Measurements from ENCODE around the gene CNTNAP2. TPM values are rescaled to one million over a fixed set of nuclear protein-coding genes. Genes with fewer than 3 reads are reported as not detected.
"Not testable (repeated sequence)": the region's sequence is repeated elsewhere in the genome, so short reads cannot be mapped to it uniquely, and the experiment has no call there.

The CNTNAP2 gene
- total RNA-seq, 1 donor from 2014 or later = not detected

DNA sequence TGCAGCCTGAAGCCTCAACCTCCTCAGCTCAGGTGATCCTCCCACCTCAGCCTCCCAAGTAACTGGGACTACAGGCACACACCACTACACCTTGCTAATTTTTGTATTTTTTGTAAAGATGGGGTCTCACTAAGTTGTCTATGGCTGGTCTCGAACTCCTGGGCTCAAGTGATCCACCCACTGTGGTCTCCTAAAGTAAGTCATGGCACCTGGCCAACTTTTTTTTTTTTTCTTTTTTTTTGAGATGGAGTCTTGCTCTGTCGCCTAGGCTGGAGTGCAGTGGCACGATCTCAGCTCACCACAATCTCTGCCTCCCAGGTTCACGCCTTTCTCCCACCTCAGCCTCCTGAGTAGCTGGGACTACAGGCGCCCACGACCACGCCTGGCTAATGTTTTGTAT is 2182.2 kb downstream of the CNTNAP2 start:
- H3K4me1 Mint-ChIP-seq (ENCODE audit: low read depth); H3K27ac Mint-ChIP-seq; H3K36me3 Mint-ChIP-seq (ENCODE audit: low read depth); H3K9me3 Mint-ChIP-seq; H3K27me3 Mint-ChIP-seq (ENCODE audit: insufficient read depth); DNase-seq (ENCODE audit: low spot score); H3K4me3 Mint-ChIP-seq; intact Hi-C loops (cut with micrococcal nuclease): not testable (repeated sequence)

DNA sequence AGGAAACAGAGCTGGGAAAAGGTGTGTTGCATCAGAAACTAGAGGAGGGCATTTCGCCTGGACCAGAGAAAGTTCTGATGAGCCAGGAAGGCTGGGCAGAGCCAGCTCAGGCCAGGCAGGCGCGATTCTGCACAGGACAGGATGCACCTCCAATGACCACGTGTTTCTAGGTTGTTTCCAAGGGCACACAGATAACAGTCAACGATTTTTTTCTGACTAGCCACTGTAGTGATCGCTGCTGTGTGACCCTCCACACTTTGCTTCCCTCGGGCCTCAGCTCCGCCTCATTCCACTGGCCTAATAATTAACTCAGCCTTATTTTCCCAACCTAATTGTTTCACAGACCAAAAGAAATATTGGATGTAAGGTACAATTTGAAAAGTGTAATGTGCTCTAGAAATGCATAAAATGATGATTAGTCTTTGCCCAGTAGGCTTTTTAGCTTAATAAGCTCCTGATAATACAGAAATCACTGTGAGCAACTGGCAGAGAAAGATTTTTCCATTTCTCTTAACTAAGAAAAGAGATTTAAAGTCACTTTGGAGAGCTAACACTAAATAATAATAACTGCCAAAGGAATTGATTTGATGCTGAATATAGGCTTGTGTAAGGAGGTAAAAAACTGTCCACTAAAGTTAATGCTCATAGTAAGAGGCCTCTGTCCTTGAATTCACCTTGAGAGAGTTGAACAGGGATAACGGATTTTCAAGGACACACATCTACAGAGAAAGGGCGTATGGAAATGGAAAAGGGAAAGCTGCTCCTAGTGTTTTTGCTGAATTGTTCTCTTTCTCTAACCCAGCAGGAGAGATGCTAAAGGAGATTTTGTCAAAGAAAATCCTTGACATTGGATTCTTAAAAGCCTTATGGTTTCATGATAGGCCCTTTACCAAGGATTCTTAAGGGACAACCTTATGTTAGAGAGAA is 2183.0 kb downstream of the CNTNAP2 start:
- DNase-seq (ENCODE audit: low spot score) = no peak
- H3K4me1 Mint-ChIP-seq (ENCODE audit: low read depth) = peaks cover 5% of the 10 kb centered on the region
- H3K27me3 Mint-ChIP-seq (ENCODE audit: insufficient read depth) = no peaks in the 10 kb centered on the region
- H3K9me3 Mint-ChIP-seq = no peaks in the 10 kb centered on the region
- intact Hi-C loops (cut with micrococcal nuclease) = no loop called here
- H3K4me3 Mint-ChIP-seq = no peak overlapping the region
- no peak overlapping the region for H3K27ac Mint-ChIP-seq
- no peaks in the 10 kb centered on the region for H3K36me3 Mint-ChIP-seq (ENCODE audit: low read depth)

- H3K27me3 Mint-ChIP-seq (ENCODE audit: insufficient read depth); H3K36me3 Mint-ChIP-seq (ENCODE audit: low read depth); H3K4me1 Mint-ChIP-seq (ENCODE audit: low read depth); H3K4me3 Mint-ChIP-seq; H3K9me3 Mint-ChIP-seq; H3K27ac Mint-ChIP-seq; intact Hi-C loops (cut with micrococcal nuclease); DNase-seq (ENCODE audit: low spot score): not testable (repeated sequence)
Measured at GRCh38 chr7:148302436-148302835, 2185.8 kb downstream of the CNTNAP2 start.

- H3K27me3 Mint-ChIP-seq (ENCODE audit: insufficient read depth) = peaks cover 2% of the 10 kb centered on the region
- intact Hi-C loops (cut with micrococcal nuclease) = no loop called here
- H3K9me3 Mint-ChIP-seq = no peaks in the 10 kb centered on the region
- peaks cover 5% of the 10 kb centered on the region for H3K4me1 Mint-ChIP-seq (ENCODE audit: low read depth)
- no peaks in the 10 kb centered on the region for H3K36me3 Mint-ChIP-seq (ENCODE audit: low read depth)
- DNase-seq (ENCODE audit: low spot score) = no peak
- H3K4me3 Mint-ChIP-seq = no peak overlapping the region
- H3K27ac Mint-ChIP-seq = no peak overlapping the region
Measured at GRCh38 chr7:148303295-148304082, 2186.9 kb downstream of the CNTNAP2 start.

DNA sequence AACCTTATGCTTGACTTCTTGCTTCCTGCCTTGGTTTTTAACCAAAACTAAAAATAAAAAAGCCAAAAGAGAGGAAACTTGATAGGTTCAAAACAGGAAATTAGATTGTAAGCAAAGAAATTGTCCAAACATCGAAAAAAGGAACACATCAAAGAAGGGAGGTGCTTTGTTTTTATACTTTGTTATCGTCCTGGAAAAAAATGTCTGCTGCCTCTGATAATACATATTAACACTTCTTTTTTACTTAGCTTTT is 2187.4 kb downstream of the CNTNAP2 start:
- no peak for DNase-seq (ENCODE audit: low spot score)
- Mint-ChIP-seq H3K36me3 (ENCODE audit: low read depth) (no peaks in the 10 kb centered on the region), H3K9me3 (no peaks in the 10 kb centered on the region), H3K27ac (no peak overlapping the region), H3K4me3 (no peak overlapping the region), H3K4me1 (ENCODE audit: low read depth) (peaks cover 5% of the 10 kb centered on the region), H3K27me3 (ENCODE audit: insufficient read depth) (peaks cover 2% of the 10 kb centered on the region)
- intact Hi-C loops (cut with micrococcal nuclease) = no loop called here

- Mint-ChIP-seq H3K4me1 (ENCODE audit: low read depth) (peaks cover 5% of the 10 kb centered on the region), H3K9me3 (no peaks in the 10 kb centered on the region), H3K27ac (no peak overlapping the region), H3K27me3 (ENCODE audit: insufficient read depth) (peaks cover 2% of the 10 kb centered on the region), H3K4me3 (no peak overlapping the region), H3K36me3 (ENCODE audit: low read depth) (no peaks in the 10 kb centered on the region)
- DNase-seq (ENCODE audit: low spot score) = no peak
- intact Hi-C loops (cut with micrococcal nuclease) = no loop called here
Measured at GRCh38 chr7:148304456-148304855, 2187.9 kb downstream of the CNTNAP2 start.

GRCh38 chr7:148306759-148307158 is 2190.2 kb downstream of the CNTNAP2 start:
- DNase-seq (ENCODE audit: low spot score) = no peak
- H3K36me3 Mint-ChIP-seq (ENCODE audit: low read depth) = no peaks in the 10 kb centered on the region
- H3K4me1 Mint-ChIP-seq (ENCODE audit: low read depth) = peaks cover 5% of the 10 kb centered on the region
- intact Hi-C loops (cut with micrococcal nuclease) = no loop called here
- no peaks in the 10 kb centered on the region for H3K9me3 Mint-ChIP-seq
- peaks cover 2% of the 10 kb centered on the region for H3K27me3 Mint-ChIP-seq (ENCODE audit: insufficient read depth)
- H3K27ac Mint-ChIP-seq = no peak overlapping the region
- H3K4me3 Mint-ChIP-seq = no peak overlapping the region

DNA sequence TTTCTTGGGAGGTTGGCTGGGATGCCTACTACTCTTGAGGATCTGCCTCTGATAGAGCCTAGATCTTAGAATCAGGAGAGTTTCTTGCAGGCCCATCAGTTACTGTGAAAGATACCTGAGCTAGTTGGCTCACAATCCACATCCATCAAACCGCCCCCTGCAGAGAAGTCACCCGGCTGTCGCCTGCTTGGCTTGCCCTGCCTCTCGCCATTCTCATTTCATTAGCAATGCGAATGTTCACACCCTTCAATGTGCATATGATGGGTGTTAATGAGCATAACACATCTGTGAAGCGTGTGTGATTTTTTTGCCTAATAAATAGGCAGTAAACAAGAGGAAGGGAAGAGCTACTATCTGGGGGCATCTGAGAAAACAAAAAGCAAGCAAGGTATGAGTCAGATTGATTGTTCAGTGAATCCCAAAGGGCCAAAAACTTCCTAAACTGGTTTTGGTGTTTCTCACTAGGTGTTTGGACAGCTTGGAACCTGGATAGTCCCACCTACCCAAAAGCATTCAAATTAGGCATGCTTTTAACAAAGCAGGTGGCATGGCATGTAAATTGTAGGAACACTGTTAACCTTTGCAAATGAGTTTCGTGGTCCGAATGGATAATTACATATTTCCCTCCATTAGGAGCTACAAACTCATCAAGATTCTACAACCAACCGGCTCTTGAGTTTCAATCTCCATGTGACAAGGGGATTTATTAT is 2201.7 kb downstream of the CNTNAP2 start:
- no peaks in the 10 kb centered on the region for H3K9me3 Mint-ChIP-seq
- H3K27ac Mint-ChIP-seq = no peak overlapping the region
- DNase-seq (ENCODE audit: low spot score) = no peak
- no peaks in the 10 kb centered on the region for H3K27me3 Mint-ChIP-seq (ENCODE audit: insufficient read depth)
- intact Hi-C loops (cut with micrococcal nuclease) = no loop called here
- no peaks in the 10 kb centered on the region for H3K4me1 Mint-ChIP-seq (ENCODE audit: low read depth)
- H3K4me3 Mint-ChIP-seq = no peak overlapping the region
- no peaks in the 10 kb centered on the region for H3K36me3 Mint-ChIP-seq (ENCODE audit: low read depth)

DNA sequence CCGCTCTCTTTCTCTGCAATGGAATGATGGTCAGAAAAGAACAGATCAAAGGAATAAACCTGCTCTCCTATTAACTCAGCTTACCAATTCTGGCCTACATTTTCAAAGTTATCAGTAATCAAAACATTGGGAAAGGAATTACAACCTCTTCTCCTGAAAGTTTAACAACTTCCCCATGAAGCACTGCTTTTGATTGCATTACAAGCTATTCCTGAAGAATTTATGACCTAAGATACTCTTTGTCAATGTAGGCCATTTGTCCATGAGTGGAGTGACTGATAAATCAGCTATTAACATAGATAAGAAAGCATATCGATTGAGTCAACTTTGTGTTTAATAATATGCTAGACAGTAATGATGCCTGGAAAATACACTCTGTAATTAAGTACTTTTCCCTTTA is 2202.2 kb downstream of the CNTNAP2 start:
- Mint-ChIP-seq H3K27ac (no peak overlapping the region), H3K36me3 (ENCODE audit: low read depth) (no peaks in the 10 kb centered on the region), H3K4me1 (ENCODE audit: low read depth) (no peaks in the 10 kb centered on the region), H3K4me3 (no peak overlapping the region), H3K27me3 (ENCODE audit: insufficient read depth) (no peaks in the 10 kb centered on the region), H3K9me3 (no peaks in the 10 kb centered on the region)
- intact Hi-C loops (cut with micrococcal nuclease) = no loop called here
- no peak for DNase-seq (ENCODE audit: low spot score)

DNA sequence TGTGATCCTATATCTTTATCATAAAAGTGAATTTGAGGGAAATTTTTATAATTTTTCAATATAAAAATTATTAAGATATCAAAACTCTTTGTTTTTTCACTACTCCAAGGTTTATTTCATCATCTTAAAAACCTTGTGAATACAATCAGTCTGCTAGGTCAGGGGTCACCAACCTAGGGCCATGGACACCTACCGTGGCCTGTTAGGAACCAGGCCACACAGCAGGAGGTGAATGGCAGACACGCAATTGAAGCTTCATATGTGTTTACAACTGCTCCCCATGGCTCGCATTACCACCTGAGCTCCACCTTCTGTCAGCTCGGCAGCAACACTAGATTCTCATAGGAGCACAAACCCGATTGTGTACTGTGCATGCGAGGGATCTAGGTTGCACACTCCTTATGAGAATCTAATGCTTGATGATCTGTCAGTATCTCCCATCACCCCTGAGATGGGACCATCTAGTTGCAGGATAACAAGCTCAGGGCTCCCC is 2202.8 kb downstream of the CNTNAP2 start:
- Mint-ChIP-seq H3K9me3 (no peaks in the 10 kb centered on the region), H3K27me3 (ENCODE audit: insufficient read depth) (no peaks in the 10 kb centered on the region), H3K4me3 (no peak overlapping the region), H3K27ac (no peak overlapping the region), H3K36me3 (ENCODE audit: low read depth) (no peaks in the 10 kb centered on the region), H3K4me1 (ENCODE audit: low read depth) (no peaks in the 10 kb centered on the region)
- intact Hi-C loops (cut with micrococcal nuclease) = no loop called here
- no peak for DNase-seq (ENCODE audit: low spot score)

- peaks cover 12% of the 10 kb centered on the region for H3K9me3 Mint-ChIP-seq
- H3K4me3 Mint-ChIP-seq = no peak overlapping the region
- DNase-seq (ENCODE audit: low spot score) = no peak
- H3K27ac Mint-ChIP-seq = no peak overlapping the region
- H3K36me3 Mint-ChIP-seq (ENCODE audit: low read depth) = no peaks in the 10 kb centered on the region
- no peaks in the 10 kb centered on the region for H3K4me1 Mint-ChIP-seq (ENCODE audit: low read depth)
- intact Hi-C loops (cut with micrococcal nuclease) = no loop called here
- H3K27me3 Mint-ChIP-seq (ENCODE audit: insufficient read depth) = no peaks in the 10 kb centered on the region
Measured at GRCh38 chr7:148325208-148325607, 2208.6 kb downstream of the CNTNAP2 start.

DNA sequence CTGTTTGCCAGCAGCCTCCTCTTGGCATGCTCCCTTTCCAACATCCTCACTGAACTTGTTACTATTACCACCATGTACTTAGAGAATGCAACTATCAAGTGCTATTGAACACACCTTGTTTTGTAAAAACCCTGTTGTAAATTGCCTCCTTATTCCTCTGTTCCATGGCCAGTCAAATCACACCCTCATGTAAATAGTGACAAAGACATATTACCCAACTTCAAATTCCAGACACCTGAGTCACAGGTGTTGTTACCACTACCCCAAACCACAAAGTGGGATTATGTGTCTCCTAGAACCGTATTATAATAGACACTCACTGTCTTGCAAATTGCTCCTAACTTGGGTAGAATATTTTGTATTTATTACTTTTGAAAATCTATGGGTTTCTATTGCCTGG is 2210.8 kb downstream of the CNTNAP2 start:
- H3K27me3 Mint-ChIP-seq (ENCODE audit: insufficient read depth) = no peaks in the 10 kb centered on the region
- intact Hi-C loops (cut with micrococcal nuclease) = no loop called here
- no peak for DNase-seq (ENCODE audit: low spot score)
- H3K36me3 Mint-ChIP-seq (ENCODE audit: low read depth) = peaks cover 2% of the 10 kb centered on the region
- no peak overlapping the region for H3K27ac Mint-ChIP-seq
- H3K4me3 Mint-ChIP-seq = no peak overlapping the region
- peaks cover 29% of the 10 kb centered on the region for H3K9me3 Mint-ChIP-seq
- no peaks in the 10 kb centered on the region for H3K4me1 Mint-ChIP-seq (ENCODE audit: low read depth)

- Mint-ChIP-seq H3K36me3 (ENCODE audit: low read depth) (peaks cover 2% of the 10 kb centered on the region), H3K27ac (no peak overlapping the region), H3K27me3 (ENCODE audit: insufficient read depth) (no peaks in the 10 kb centered on the region), H3K4me3 (no peak overlapping the region), H3K9me3 (peaks cover 29% of the 10 kb centered on the region), H3K4me1 (ENCODE audit: low read depth) (no peaks in the 10 kb centered on the region)
- intact Hi-C loops (cut with micrococcal nuclease) = no loop called here
- DNase-seq (ENCODE audit: low spot score) = no peak
Measured at GRCh38 chr7:148328906-148329305, 2212.3 kb downstream of the CNTNAP2 start.
